H9 (cell line): Measurements from ENCODE around the gene ACBD5. TPM values are rescaled to one million over a fixed set of nuclear protein-coding genes. Genes with fewer than 3 reads are reported as not detected.

Experiments used
- DNase-seq: peaks from one replicate; pipeline ENCODE4 v3.0.0-alpha.2; 2017
- H2AFZ ChIP-seq: one replicate; pipeline ENCODE4 v1.6.1; 2013; ENCODE audit warnings: mild to moderate bottlenecking, low read length, control low read depth, moderate library complexity
- H2AK5ac ChIP-seq: 2 replicates; pipeline ENCODE4 v1.6.1; 2013; ENCODE audit warnings: low read length, control low read depth, mixed read lengths; ENCODE audit not compliant: insufficient read length
- H2BK120ac ChIP-seq: one replicate; pipeline ENCODE4 v1.6.1; 2013; ENCODE audit warnings: low read depth, mild to moderate bottlenecking, low read length, control low read depth, inconsistent platforms; ENCODE audit not compliant: poor library complexity, severe bottlenecking
- H2BK12ac ChIP-seq: 2 replicates; pipeline ENCODE4 v1.6.1; 2013; ENCODE audit warnings: low read length, control low read depth, mixed read lengths, low read depth; ENCODE audit not compliant: insufficient read length
- H2BK15ac ChIP-seq: 2 replicates; pipeline ENCODE4 v1.6.1; 2013; ENCODE audit warnings: low read depth, low read length, control low read depth
- H2BK20ac ChIP-seq: one replicate; pipeline ENCODE4 v1.6.1; 2013; ENCODE audit warnings: low read depth, mild to moderate bottlenecking, low read length, control low read depth, inconsistent platforms; ENCODE audit not compliant: poor library complexity, severe bottlenecking
- H2BK5ac ChIP-seq: 2 replicates; pipeline ENCODE4 v1.6.1; 2013; ENCODE audit warnings: low read length, control low read depth, mixed read lengths; ENCODE audit not compliant: insufficient read length
- H3K14ac ChIP-seq: 2 replicates; pipeline ENCODE4 v1.6.1; 2013; ENCODE audit warnings: low read length, control low read depth; ENCODE audit not compliant: insufficient read depth
- H3K18ac ChIP-seq: 2 replicates; pipeline ENCODE4 v1.6.1; 2013; ENCODE audit warnings: low read depth, mild to moderate bottlenecking, mixed read lengths, low read length, control low read depth; ENCODE audit not compliant: insufficient read length
- H3K23ac ChIP-seq: 2 replicates; pipeline ENCODE4 v1.6.1; 2013; ENCODE audit warnings: low read length, control low read depth, mixed read lengths, low read depth; ENCODE audit not compliant: insufficient read length
- H3K23me2 ChIP-seq: 2 replicates; pipeline ENCODE4 v1.6.1; 2013; ENCODE audit warnings: low read depth, mild to moderate bottlenecking, mixed read lengths, low read length, control low read depth; ENCODE audit not compliant: insufficient read length, poor library complexity, severe bottlenecking
- H3K27ac ChIP-seq: 2 replicates; pipeline ENCODE4 v1.5.1; 2013; ENCODE audit warnings: low read length, control low read depth, mixed read lengths, low read depth; ENCODE audit not compliant: insufficient read length
- H3K27me3 ChIP-seq: 2 replicates; pipeline ENCODE4 v1.6.1; 2013; ENCODE audit warnings: low read length, control low read depth, inconsistent platforms; ENCODE audit not compliant: insufficient read depth
- H3K4ac ChIP-seq: 2 replicates; pipeline ENCODE4 v1.6.1; 2013; ENCODE audit warnings: low read depth, mild to moderate bottlenecking, control low read depth, inconsistent platforms, low read length, moderate library complexity
- H3K4me1 ChIP-seq: 2 replicates; pipeline ENCODE4 v1.6.1; 2013; ENCODE audit warnings: low read length, control low read depth, inconsistent platforms; ENCODE audit not compliant: insufficient read depth
- H3K4me2 ChIP-seq: 2 replicates; pipeline ENCODE4 v1.6.1; 2013; ENCODE audit warnings: low read length, control low read depth, mixed read lengths; ENCODE audit not compliant: insufficient read length, insufficient read depth
- H3K56ac ChIP-seq: 2 replicates; pipeline ENCODE4 v1.6.1; 2013; ENCODE audit warnings: low read depth, mild to moderate bottlenecking, mixed read lengths, low read length, control low read depth; ENCODE audit not compliant: insufficient read length
- H3K79me1 ChIP-seq: 2 replicates; pipeline ENCODE4 v1.6.1; 2013; ENCODE audit warnings: low read depth, mild to moderate bottlenecking, moderate library complexity, low read length, control low read depth, inconsistent platforms; ENCODE audit not compliant: insufficient read depth, poor library complexity, severe bottlenecking
- H3K79me2 ChIP-seq: 2 replicates; pipeline ENCODE4 v1.6.1; 2013; ENCODE audit warnings: low read length, control low read depth, inconsistent platforms; ENCODE audit not compliant: insufficient read depth
- H3K9ac ChIP-seq: 2 replicates; pipeline ENCODE4 v1.6.1; 2013; ENCODE audit warnings: low read length, control low read depth, mixed read lengths; ENCODE audit not compliant: insufficient read length; ENCODE audit errors: extremely low read depth
- H3K9me3 ChIP-seq: one replicate; pipeline ENCODE4 v1.6.1; 2013; ENCODE audit warnings: low read depth, low read length, inconsistent platforms; ENCODE audit not compliant: control insufficient read depth
- H3T11ph ChIP-seq: one replicate; pipeline ENCODE4 v1.6.1; 2013; ENCODE audit warnings: mild to moderate bottlenecking, low read length, control low read depth, inconsistent platforms
- H4K20me1 ChIP-seq: one replicate; pipeline ENCODE4 v1.6.1; 2013; ENCODE audit not compliant: control insufficient read depth, insufficient read length, insufficient read depth
- H4K5ac ChIP-seq: 2 replicates; pipeline ENCODE4 v1.6.1; 2013; ENCODE audit warnings: low read depth, mild to moderate bottlenecking, mixed read lengths, low read length, control low read depth; ENCODE audit not compliant: insufficient read length
- H4K8ac ChIP-seq: replicated peaks from 2 replicates; pipeline ENCODE4 v1.6.1; 2013; ENCODE audit warnings: low read length, control low read depth, mixed read lengths, low read depth; ENCODE audit not compliant: insufficient read length
- H4K91ac ChIP-seq: 2 replicates; pipeline ENCODE4 v1.6.1; 2013; ENCODE audit warnings: low read depth, mild to moderate bottlenecking, moderate library complexity, mixed read lengths, low read length, control low read depth; ENCODE audit not compliant: insufficient read length
- H3K27ac Mint-ChIP-seq, 3 experiments: 2 replicates in 2 of 3; 3 replicates in 1 of 3; pipeline ENCODE4 v1.8.0; 2020 to 2021; ENCODE audit warnings: mixed read lengths in 3 of 3, mild to moderate bottlenecking in 1 of 3, moderate library complexity in 1 of 3
- H3K27me3 Mint-ChIP-seq: 2 replicates; pipeline ENCODE4 v1.8.0; 2021; ENCODE audit warnings: low read depth, mild to moderate bottlenecking, moderate library complexity, mixed read lengths
- H3K36me3 Mint-ChIP-seq, 3 experiments: 2 replicates in 2 of 3; 3 replicates in 1 of 3; pipeline ENCODE4 v1.8.0; 2020 to 2021; ENCODE audit warnings: low read depth in 3 of 3, mixed read lengths in 3 of 3; ENCODE audit not compliant: insufficient read depth in 1 of 3
- H3K4me1 Mint-ChIP-seq, 2 experiments: 2 replicates each; pipeline ENCODE4 v1.8.0; 2020; ENCODE audit warnings: mixed read lengths in 2 of 2
- H3K4me3 Mint-ChIP-seq, 2 experiments: 2 replicates in 1 of 2; 3 replicates in 1 of 2; pipeline ENCODE4 v1.8.0; 2020 to 2021; ENCODE audit warnings: mild to moderate bottlenecking in 2 of 2, mixed read lengths in 2 of 2, moderate library complexity in 1 of 2
- H3K9me3 Mint-ChIP-seq, 2 experiments: 2 replicates in 1 of 2; 3 replicates in 1 of 2; pipeline ENCODE4 v1.8.0; 2020; ENCODE audit warnings: mild to moderate bottlenecking in 2 of 2, mixed read lengths in 2 of 2, moderate library complexity in 1 of 2
- total RNA-seq: library from RNA; stranded (reverse); gene quantifications from 2 replicates; pipeline ENCODE4 v1.2.1, GENCODE V29; 2021
- TF ChIP-seq, protein P1 (sequence below): fragments of 200-600 bp; sonication (generic); conservative IDR thresholded peaks from 3 replicates; pipeline ENCODE4 v1.8.0; 2021; ENCODE audit warnings: antibody characterized with exemption, mild to moderate bottlenecking

ACBD5 gene
- total RNA-seq, 1 experiment from 2014 or later: 14.2 TPM

DNA sequence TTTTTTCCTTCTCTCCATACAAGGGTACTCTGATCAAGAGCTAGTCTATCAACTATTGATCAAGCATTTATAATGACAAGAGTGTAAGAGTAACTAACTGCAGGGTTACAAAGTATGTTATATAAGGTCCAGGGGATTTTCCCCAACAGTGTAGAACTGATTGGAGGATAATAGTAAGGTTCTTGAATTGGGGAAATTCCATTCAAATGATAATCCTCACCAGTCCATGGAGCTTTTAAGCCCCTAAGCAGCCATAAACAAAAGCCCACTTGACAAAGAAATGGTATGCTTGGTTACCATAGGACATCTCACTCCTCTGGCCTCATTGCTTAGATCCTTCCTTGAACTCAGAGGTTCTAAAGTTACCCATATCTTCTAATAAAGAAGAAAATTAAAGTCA lies 94.7 kb downstream of the ACBD5 start:
- DNase-seq: no peak
- H3K79me2 ChIP-seq: peaks cover 16% of the 10 kb centered on the region; the same call in 1 of the 2 replicates
- Mint-ChIP-seq H3K27ac (peak overlapping the region in 2 of 3 experiments; percentile 89 to 91; a peak in 4 of 7 replicates), H3K4me1 (peaks cover 23% of the 10 kb centered on the region in 2 experiments), H3K9me3 (no peaks in the 10 kb centered on the region), H3K27me3 (no peaks in the 10 kb centered on the region), H3K36me3 (peaks cover 40 to 74% (median 72%) of the 10 kb centered on the region in 3 experiments; a peak in 6 of 7 replicates), H3K4me3 (no peak overlapping the region)
- H3K18ac ChIP-seq: no peak overlapping the region
- no peak overlapping the region for H3K4ac ChIP-seq
- peaks cover 2% of the 10 kb centered on the region for H4K20me1 ChIP-seq
- H2BK12ac ChIP-seq: no peak overlapping the region
- H2AK5ac ChIP-seq: no peak overlapping the region
- H3K23ac ChIP-seq: no peak overlapping the region
- H3K56ac ChIP-seq: no peak overlapping the region
- H3K27me3 ChIP-seq: no peaks in the 10 kb centered on the region
- no peak overlapping the region for H3T11ph ChIP-seq
- no peak overlapping the region for H3K27ac ChIP-seq
- H3K79me1 ChIP-seq: peaks cover 3% of the 10 kb centered on the region
- H3K23me2 ChIP-seq: no peaks in the 10 kb centered on the region
- no peak overlapping the region for H4K91ac ChIP-seq
- TF ChIP-seq, protein P1, sequence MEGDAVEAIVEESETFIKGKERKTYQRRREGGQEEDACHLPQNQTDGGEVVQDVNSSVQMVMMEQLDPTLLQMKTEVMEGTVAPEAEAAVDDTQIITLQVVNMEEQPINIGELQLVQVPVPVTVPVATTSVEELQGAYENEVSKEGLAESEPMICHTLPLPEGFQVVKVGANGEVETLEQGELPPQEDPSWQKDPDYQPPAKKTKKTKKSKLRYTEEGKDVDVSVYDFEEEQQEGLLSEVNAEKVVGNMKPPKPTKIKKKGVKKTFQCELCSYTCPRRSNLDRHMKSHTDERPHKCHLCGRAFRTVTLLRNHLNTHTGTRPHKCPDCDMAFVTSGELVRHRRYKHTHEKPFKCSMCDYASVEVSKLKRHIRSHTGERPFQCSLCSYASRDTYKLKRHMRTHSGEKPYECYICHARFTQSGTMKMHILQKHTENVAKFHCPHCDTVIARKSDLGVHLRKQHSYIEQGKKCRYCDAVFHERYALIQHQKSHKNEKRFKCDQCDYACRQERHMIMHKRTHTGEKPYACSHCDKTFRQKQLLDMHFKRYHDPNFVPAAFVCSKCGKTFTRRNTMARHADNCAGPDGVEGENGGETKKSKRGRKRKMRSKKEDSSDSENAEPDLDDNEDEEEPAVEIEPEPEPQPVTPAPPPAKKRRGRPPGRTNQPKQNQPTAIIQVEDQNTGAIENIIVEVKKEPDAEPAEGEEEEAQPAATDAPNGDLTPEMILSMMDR: no peak
- no peak overlapping the region for H3K14ac ChIP-seq
- H2AFZ ChIP-seq: no peak overlapping the region
- H4K8ac ChIP-seq: no peak overlapping the region
- no peak overlapping the region for H3K4me2 ChIP-seq
- no peak overlapping the region for H2BK120ac ChIP-seq
- H3K4me1 ChIP-seq: no peaks in the 10 kb centered on the region
- H2BK15ac ChIP-seq: no peak overlapping the region
- H4K5ac ChIP-seq: no peak overlapping the region
- no peak overlapping the region for H3K9ac ChIP-seq
- no peak overlapping the region for H2BK5ac ChIP-seq
- no peaks in the 10 kb centered on the region for H3K9me3 ChIP-seq
- H2BK20ac ChIP-seq: no peak overlapping the region

Other genes with a start within 250 kb of the ACBD5 start
- gene ANKRD26, start 140.3 kb downstream of the ACBD5 start, total RNA-seq: 9.3 and 9.4 TPM in 2 replicates
- 111 and 122 TPM in 2 replicates for gene YME1L1, start 86.4 kb downstream of the ACBD5 start, total RNA-seq
- gene MASTL, start 85.4 kb downstream of the ACBD5 start, total RNA-seq: 35.0 and 37.1 TPM in 2 replicates